ENCODE measurements around the gene SIRPB2.

DNA sequence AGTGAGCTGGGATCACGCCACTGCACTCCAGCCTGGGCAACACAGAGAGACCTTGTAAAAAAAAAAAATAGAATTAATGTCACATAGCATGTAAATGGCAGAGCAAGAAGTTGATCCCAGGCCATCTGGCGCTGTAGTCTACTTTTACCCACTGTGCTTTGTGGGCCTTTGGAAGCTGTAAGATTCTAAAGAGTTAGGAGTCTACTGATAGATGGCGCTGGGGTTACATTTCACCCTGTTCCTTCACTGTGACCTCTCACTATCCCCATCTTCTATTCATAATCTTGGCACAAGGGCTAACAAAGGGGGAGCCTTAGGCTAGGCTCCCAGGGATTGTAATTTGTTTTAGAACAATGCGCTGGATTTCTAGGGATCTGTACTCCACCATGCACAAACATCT lies 41.8 kb upstream of the SIRPB2 start:
- no peak for TF ChIP-seq POLR2A (IDR thresholded peaks at IDR 0.05)
- TF ChIP-seq, protein P1, sequence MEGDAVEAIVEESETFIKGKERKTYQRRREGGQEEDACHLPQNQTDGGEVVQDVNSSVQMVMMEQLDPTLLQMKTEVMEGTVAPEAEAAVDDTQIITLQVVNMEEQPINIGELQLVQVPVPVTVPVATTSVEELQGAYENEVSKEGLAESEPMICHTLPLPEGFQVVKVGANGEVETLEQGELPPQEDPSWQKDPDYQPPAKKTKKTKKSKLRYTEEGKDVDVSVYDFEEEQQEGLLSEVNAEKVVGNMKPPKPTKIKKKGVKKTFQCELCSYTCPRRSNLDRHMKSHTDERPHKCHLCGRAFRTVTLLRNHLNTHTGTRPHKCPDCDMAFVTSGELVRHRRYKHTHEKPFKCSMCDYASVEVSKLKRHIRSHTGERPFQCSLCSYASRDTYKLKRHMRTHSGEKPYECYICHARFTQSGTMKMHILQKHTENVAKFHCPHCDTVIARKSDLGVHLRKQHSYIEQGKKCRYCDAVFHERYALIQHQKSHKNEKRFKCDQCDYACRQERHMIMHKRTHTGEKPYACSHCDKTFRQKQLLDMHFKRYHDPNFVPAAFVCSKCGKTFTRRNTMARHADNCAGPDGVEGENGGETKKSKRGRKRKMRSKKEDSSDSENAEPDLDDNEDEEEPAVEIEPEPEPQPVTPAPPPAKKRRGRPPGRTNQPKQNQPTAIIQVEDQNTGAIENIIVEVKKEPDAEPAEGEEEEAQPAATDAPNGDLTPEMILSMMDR (IDR thresholded peaks at IDR 0.05), result no peak
